Breast epithelium (tissue), 4 donors: ENCODE measurements around the gene GPX1. TPM values are rescaled to one million over a fixed set of nuclear protein-coding genes. Genes with fewer than 3 reads are reported as not detected.
A peak's percentile ranks its signal among the peaks of the same experiment; 100 is the strongest.
"Not testable (repeated sequence)": the region's sequence is repeated elsewhere in the genome, so short reads cannot be mapped to it uniquely, and the experiment has no call there.

Experiments used
- DNase-seq, 2 donors: peaks; one replicate each; pipeline ENCODE4 v3.0.0-alpha.2; 2019; ENCODE audit warnings: low spot score in 2 of 2
- H3K27ac ChIP-seq, 2 donors: fragments of 200-600 bp; sonication (generic) in 1 of 2; one replicate each; pipeline ENCODE4 v1.5.1; 2016 to 2019; ENCODE audit warnings: mild to moderate bottlenecking in 1 of 2
- H3K27me3 ChIP-seq, 2 donors: fragments of 200-600 bp; sonication (generic) in 1 of 2; one replicate each; pipeline versions ENCODE4 v1.5.1 to v1.6.0; 2017 to 2019; ENCODE audit warnings: control low read depth in 1 of 2, mild to moderate bottlenecking in 1 of 2
- H3K36me3 ChIP-seq: fragments of 200-600 bp; one replicate; pipeline ENCODE4 v1.5.1; 2019
- H3K4me1 ChIP-seq, 2 donors: fragments of 200-600 bp; sonication (generic); one replicate each; pipeline ENCODE4 v1.5.1; 2016 to 2019; ENCODE audit warnings: control low read depth in 1 of 2
- H3K4me3 ChIP-seq, 3 donors: fragments of 200-600 bp; sonication (generic); 1 replicate in 2 of 3; 2 replicates in 1 of 3; pipeline ENCODE4 v1.5.1; 2016 to 2019; ENCODE audit warnings: mild to moderate bottlenecking in 3 of 3, moderate library complexity in 2 of 3
- H3K9me3 ChIP-seq, 2 donors: fragments of 200-600 bp; sonication (generic) in 1 of 2; one replicate each; pipeline ENCODE4 v1.5.1; 2016 to 2019; ENCODE audit warnings: control low read depth in 1 of 2
- POLR2A ChIP-seq: fragments of 450-650 bp; IDR thresholded peaks from one replicate; pipeline ENCODE4 v1.6.1; 2016; ENCODE audit warnings: antibody characterized with exemption, mild to moderate bottlenecking, moderate library complexity
- POLR2AphosphoS5 ChIP-seq, 3 donors: sonication (generic); formaldehyde crosslinking; IDR thresholded peaks; one replicate each; pipeline ENCODE4 v1.6.1; 2017; ENCODE audit warnings: antibody characterized with exemption in 3 of 3
- intact Hi-C: fragments of 100-400 bp; cut with DNase I; formaldehyde crosslinking; loops from one replicate; pipeline ENCODE4 v1.15.1; 2023; ENCODE audit warnings: low total_unique reads
- total RNA-seq, 3 donors: library from RNA; depleted of rRNA; stranded (reverse); fragments of >200 nt; gene quantifications; one replicate each; pipeline ENCODE4 v1.1.0, GENCODE V29; 2016
- TF ChIP-seq, protein P1 (sequence below), 3 donors: fragments of 450-650 bp; IDR thresholded peaks; one replicate each; pipeline ENCODE4 v1.5.1; 2016 to 2017; ENCODE audit warnings: antibody characterized with exemption in 3 of 3, mild to moderate bottlenecking in 3 of 3, moderate library complexity in 3 of 3

GPX1 gene
- total RNA-seq, 3 donors from 2014 or later: 205 to 653 (median 275) TPM

DNA sequence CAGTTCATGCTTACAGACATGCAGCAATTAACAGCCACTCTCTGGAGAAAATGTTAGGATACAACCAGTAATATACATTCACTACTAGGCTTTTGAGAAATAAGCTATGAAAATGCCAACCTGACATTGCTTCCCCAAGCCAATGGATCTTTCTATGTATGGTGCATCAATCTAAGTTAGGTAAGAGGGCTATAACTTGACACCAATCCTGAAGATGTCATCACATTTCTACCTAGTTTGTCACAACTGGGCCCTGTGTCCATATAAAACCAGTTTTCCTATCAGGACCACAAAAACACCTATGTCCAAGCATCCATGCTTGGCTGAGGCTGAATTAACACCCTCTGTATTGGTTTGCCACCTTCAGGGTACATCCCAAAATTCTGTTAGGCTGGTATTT is 13.8 kb upstream of the GPX1 start:
- no peaks in the 10 kb centered on the region for H3K27me3 ChIP-seq
- DNase-seq: no peak

DNA sequence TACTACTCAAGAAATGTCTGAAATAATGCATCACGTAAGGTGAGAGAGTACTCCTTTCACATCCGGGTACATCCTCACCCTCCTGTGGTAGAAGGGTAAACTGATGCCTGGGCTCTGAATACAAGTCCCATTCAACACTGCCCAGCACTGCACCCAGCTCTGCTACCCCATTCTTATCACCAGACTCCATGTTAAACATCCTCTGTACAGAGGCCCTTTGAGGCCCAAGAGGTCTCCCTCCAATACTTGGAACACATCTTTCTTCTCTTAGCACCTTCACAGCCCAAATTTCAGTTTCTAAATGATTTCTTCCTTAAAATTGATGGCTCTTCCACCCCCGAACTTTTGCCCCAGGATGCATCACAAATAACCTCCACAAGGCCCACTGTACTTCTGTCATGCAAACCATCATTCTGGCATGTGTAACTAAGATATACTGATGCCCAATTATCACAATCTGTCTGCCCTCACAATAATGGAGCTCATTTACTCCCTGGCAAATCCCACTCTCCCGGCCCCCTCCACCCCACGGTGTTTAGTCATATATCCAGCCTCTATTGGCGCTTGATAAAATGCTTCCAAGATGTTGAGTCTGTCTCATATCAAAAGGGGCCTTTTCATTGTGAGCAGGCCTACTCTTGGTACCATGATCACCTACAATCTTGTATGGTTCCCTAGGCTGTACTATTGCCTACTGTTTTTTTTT is 12.6 kb upstream of the GPX1 start:
- no peaks in the 10 kb centered on the region for H3K4me1 ChIP-seq
- H3K27ac ChIP-seq: no peak overlapping the region
- no peaks in the 10 kb centered on the region for H3K36me3 ChIP-seq
- no peak overlapping the region for H3K4me3 ChIP-seq
- no peaks in the 10 kb centered on the region for H3K27me3 ChIP-seq
- DNase-seq: no peak
- intact Hi-C loops: loop anchor here (5.0 kb wide), 1 partner anchor 367 kb away; no protein-coding TSS in a partner anchor
- H3K9me3 ChIP-seq: no peaks in the 10 kb centered on the region
- TF ChIP-seq POLR2AphosphoS5 (IDR thresholded peaks at IDR 0.05) (no peak), POLR2A (no peak)
- TF ChIP-seq, protein P1, sequence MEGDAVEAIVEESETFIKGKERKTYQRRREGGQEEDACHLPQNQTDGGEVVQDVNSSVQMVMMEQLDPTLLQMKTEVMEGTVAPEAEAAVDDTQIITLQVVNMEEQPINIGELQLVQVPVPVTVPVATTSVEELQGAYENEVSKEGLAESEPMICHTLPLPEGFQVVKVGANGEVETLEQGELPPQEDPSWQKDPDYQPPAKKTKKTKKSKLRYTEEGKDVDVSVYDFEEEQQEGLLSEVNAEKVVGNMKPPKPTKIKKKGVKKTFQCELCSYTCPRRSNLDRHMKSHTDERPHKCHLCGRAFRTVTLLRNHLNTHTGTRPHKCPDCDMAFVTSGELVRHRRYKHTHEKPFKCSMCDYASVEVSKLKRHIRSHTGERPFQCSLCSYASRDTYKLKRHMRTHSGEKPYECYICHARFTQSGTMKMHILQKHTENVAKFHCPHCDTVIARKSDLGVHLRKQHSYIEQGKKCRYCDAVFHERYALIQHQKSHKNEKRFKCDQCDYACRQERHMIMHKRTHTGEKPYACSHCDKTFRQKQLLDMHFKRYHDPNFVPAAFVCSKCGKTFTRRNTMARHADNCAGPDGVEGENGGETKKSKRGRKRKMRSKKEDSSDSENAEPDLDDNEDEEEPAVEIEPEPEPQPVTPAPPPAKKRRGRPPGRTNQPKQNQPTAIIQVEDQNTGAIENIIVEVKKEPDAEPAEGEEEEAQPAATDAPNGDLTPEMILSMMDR (IDR thresholded peaks at IDR 0.05): no peak

More for the DNA sequence above, 13.8 kb upstream of the GPX1 start:
- no peak for TF ChIP-seq POLR2AphosphoS5 (IDR thresholded peaks at IDR 0.05)
- Histone ChIP-seq H3K27ac (no peak overlapping the region), H3K36me3 (no peaks in the 10 kb centered on the region), H3K4me3 (no peak overlapping the region), H3K9me3 (no peaks in the 10 kb centered on the region), H3K4me1 (no peaks in the 10 kb centered on the region)
- intact Hi-C loops: loop anchor here (5.0 kb wide), 1 partner anchor 365 kb away; no protein-coding TSS in a partner anchor

DNA sequence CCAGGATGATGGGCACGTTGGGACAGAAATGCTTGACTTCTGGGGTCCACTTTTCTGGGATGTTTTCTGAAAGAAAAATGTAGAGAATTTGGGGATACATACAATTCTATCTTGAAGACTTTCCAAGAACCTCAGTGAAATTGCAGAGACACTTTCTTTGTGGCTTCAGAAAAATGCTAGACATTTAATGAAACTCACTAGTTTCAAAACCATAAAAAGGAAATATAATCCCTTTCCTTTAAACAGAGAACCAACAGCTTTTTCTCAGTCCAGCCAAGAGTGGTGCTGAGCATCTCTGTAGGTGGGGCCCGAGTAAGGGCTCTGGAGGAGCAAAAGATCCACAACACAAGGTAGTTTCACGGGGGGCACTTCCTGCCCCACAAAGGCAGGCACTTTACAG is 4.4 kb upstream of the GPX1 start:
- DNase-seq: no peak
- TF ChIP-seq POLR2A (no peak), POLR2AphosphoS5 (IDR thresholded peaks at IDR 0.05) (no peak)
- TF ChIP-seq, protein P1 (IDR thresholded peaks at IDR 0.05): no peak
- intact Hi-C loops: no loop called here
- H3K4me1 ChIP-seq: peaks cover 0 to 5% of the 10 kb centered on the region in 2 donors
- H3K4me3 ChIP-seq: no peak overlapping the region
- no peaks in the 10 kb centered on the region for H3K36me3 ChIP-seq
- H3K9me3 ChIP-seq: no peaks in the 10 kb centered on the region
- H3K27me3 ChIP-seq: no peaks in the 10 kb centered on the region
- peak overlapping the region in 1 of 2 donors; percentile 18 for H3K27ac ChIP-seq

DNA sequence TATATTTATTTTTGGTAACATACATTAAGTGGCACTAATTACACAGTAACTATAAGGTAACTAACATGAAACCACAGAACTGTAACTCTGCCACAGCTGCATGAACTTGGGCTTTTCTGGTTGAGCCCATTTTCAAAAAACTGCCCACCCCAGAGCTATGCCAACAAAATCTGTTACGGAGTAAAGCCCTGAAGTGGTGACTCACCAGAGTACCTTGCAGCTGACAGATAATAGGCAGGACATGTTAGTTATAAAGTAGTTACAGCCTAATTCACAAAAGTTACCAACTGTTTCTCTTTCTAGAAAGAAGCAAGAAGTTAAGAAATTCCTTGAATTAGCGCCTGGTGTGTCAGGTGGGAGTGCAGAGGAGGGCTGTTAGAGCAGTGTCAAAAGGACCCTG is 1.5 kb upstream of the GPX1 start:
- H3K4me3 ChIP-seq: no peak overlapping the region
- TF ChIP-seq, protein P1 (IDR thresholded peaks at IDR 0.05): no peak
- TF ChIP-seq POLR2A (no peak), POLR2AphosphoS5 (IDR thresholded peaks at IDR 0.05) (no peak)
- intact Hi-C loops: no loop called here
- DNase-seq: no peak
- H3K9me3 ChIP-seq: no peaks in the 10 kb centered on the region
- H3K27me3 ChIP-seq: no peaks in the 10 kb centered on the region
- no peaks in the 10 kb centered on the region for H3K36me3 ChIP-seq
- H3K27ac ChIP-seq: peak overlapping the region; percentile 89 to 97
- H3K4me1 ChIP-seq: peaks cover 0 to 10% of the 10 kb centered on the region in 2 donors

DNA sequence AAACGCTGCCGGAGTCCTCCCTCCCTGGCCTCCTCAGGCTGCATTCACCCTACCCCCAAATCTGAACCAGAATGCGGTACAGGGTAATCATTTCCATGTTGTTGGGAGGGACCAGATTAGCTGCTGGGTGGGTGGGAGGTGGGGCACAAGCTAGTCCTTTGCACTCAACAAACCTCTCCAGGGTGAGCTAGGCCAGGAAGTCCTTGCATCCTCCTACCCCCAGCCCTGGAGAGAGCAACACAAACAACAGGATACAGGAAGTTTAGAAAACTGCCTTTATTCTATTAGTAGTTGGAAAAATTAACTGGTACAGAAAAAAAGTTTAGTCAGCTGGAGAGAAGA is 702 bp upstream of the GPX1 start:
- intact Hi-C loops: no loop called here
- DNase-seq: no peak
- no peaks in the 10 kb centered on the region for H3K27me3 ChIP-seq
- no peaks in the 10 kb centered on the region for H3K9me3 ChIP-seq
- TF ChIP-seq POLR2AphosphoS5 (IDR thresholded peaks at IDR 0.05): no peak
- H3K4me3 ChIP-seq: peak overlapping the region; percentile 76 to 97 (median 80)
- H3K27ac ChIP-seq: peak overlapping the region; percentile 89 to 97
- H3K4me1 ChIP-seq: peaks cover 0 to 10% of the 10 kb centered on the region in 2 donors
- no peaks in the 10 kb centered on the region for H3K36me3 ChIP-seq

DNA sequence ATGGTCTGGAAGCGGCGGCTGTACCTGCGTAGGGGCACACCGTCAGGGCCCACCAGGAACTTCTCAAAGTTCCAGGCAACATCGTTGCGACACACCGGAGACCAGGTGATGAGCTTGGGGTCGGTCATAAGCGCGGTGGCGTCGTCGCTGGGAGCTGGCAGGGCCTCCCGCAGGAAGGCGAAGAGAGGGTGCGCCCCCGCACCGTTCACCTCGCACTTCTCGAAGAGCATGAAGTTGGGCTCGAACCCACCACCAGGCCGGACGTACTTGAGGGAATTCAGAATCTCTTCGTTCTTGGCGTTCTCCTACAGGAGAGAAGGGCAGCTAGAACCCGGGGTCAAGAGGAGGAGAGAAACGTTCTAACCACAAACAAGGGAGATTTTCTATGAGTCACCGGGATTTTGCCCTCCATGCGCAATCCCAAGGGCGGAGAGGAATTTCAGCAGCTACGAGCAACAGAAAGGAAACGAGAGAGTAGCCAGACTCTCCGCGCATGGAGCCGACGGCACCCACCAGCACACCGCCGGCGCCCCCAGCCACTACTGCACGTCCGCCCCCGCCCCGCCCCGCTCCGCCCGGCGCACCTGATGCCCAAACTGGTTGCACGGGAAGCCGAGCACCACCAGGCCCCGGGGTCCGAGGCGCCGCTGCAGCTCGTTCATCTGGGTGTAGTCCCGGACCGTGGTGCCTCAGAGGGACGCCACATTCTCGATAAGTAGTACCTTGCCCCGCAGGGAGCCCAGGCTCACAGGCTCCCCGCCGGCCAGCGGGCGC is 523 bp downstream of the GPX1 start:
- H3K27ac ChIP-seq: peak overlapping the region; percentile 89 to 97
- H3K27me3 ChIP-seq, H3K36me3 ChIP-seq, intact Hi-C loops, H3K4me1 ChIP-seq, H3K9me3 ChIP-seq: not testable (repeated sequence)
- DNase-seq: peak; percentile 36 to 54
- peak overlapping the region; percentile 76 to 97 (median 80) for H3K4me3 ChIP-seq

DNA sequence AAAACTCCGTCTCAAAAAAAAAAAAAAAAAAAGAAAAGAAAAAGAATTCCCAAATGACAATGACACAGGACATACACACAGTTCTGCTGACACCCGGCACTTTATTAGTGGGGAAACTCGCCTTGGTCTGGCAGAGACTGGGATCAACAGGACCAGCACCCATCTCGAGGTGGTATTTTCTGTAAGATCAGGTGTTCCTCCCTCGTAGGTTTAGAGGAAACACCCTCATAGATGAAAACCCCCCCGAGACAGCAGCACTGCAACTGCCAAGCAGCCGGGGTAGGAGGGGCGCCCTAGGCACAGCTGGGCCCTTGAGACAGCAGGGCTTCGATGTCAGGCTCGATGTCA is 1.1 kb downstream of the GPX1 start:
- H3K27ac ChIP-seq: peak overlapping the region; percentile 89 to 97
- intact Hi-C loops, H3K9me3 ChIP-seq, DNase-seq, H3K4me1 ChIP-seq, H3K27me3 ChIP-seq, H3K36me3 ChIP-seq: not testable (repeated sequence)
- peak overlapping the region; percentile 76 to 97 (median 80) for H3K4me3 ChIP-seq
